Adrenal gland (tissue), 5 donors: ENCODE results near the gene PLBD2.

Source experiments
- POLR2A ChIP-seq, 2 donors: fragments of 450-650 bp; IDR thresholded peaks; one replicate each; pipeline ENCODE4 v1.6.1; 2017; ENCODE audit warnings: antibody characterized with exemption in 2 of 2, mild to moderate bottlenecking in 2 of 2, moderate library complexity in 1 of 2
- TF ChIP-seq, protein P1 (sequence below), 6 experiments: fragments of 450-650 bp in 4 of 6; fragments of 200-600 bp in 2 of 6; sonication (generic) in 1 of 6; IDR thresholded peaks; 1 replicate in 5 of 6; 2 replicates in 1 of 6; pipeline versions ENCODE4 v1.5.1 to v1.8.0; 2016 to 2021; ENCODE audit warnings: antibody characterized with exemption in 6 of 6, mild to moderate bottlenecking in 2 of 6, moderate library complexity in 1 of 6
- donor health status: DM: no; HTN: no; CAD: no.

DNA sequence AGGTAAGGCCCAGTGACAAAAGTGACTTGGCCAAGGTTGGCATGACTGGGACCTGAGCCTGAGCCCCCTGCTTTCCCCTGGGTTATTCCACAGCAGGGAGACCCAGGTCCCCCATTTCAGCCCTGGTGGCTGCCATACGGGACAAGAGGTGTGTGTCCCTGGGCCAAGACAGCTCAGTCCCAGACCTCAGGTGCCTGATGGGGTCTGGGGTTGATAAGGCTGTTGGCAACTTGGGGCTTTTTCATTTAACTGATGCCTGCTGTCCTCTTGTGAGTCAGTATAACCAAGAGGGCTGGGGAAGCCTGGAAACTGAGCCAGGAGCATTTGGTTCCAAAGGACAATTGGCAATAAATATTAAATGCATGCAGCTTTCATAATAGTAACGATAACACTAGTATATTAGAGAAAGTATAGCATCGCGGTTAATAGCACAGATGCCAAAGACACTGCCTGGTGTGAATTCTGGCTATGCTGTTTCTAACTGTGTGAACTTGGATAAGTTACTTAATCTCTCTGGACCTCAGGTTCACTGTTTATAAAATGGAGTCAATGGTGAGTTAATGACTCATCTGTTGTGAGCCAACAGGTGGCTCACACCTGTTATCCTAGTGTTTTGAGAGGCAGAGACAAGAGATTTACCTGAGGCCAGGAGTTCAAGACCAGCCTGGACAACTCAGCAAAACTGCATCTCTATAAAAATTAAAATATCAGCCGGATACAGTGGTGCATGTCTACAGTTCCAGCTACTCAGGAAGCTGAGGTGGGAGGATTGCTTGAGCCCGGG is 64.7 kb downstream of the PLBD2 start:
- TF ChIP-seq, protein P1, sequence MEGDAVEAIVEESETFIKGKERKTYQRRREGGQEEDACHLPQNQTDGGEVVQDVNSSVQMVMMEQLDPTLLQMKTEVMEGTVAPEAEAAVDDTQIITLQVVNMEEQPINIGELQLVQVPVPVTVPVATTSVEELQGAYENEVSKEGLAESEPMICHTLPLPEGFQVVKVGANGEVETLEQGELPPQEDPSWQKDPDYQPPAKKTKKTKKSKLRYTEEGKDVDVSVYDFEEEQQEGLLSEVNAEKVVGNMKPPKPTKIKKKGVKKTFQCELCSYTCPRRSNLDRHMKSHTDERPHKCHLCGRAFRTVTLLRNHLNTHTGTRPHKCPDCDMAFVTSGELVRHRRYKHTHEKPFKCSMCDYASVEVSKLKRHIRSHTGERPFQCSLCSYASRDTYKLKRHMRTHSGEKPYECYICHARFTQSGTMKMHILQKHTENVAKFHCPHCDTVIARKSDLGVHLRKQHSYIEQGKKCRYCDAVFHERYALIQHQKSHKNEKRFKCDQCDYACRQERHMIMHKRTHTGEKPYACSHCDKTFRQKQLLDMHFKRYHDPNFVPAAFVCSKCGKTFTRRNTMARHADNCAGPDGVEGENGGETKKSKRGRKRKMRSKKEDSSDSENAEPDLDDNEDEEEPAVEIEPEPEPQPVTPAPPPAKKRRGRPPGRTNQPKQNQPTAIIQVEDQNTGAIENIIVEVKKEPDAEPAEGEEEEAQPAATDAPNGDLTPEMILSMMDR (IDR thresholded peaks at IDR 0.05) = no peak
- no peak for TF ChIP-seq POLR2A (IDR thresholded peaks at IDR 0.05)
